HepG2 (cell line): Measurements from ENCODE around the gene LRP5. TPM values are rescaled to one million over a fixed set of nuclear protein-coding genes. Genes with fewer than 3 reads are reported as not detected.

Experiments
- ATAC-seq: fragments of 200-7000 bp; cut with Tn5 transposase; 3 replicates; pipeline ENCODE4 v1.9.1; 2020; ENCODE audit warnings: mild to moderate bottlenecking, moderate library complexity
- BruUV-seq: library from RNA; stranded (reverse); fragments of 400-500 nt; replicated peaks from 2 replicates; lab custom pipeline; 2021; lab: Mats Ljungman, UMichigan
- CTCF ChIA-PET: fragments of 300-600 bp; formaldehyde crosslinking; extraction: SDS; loops from one replicate; lab custom pipeline; 2021; ENCODE audit warnings: low total read pairs, inconsistent platforms, low intra/inter-chr PET ratio; lab: Yijun Ruan, JAX
- POLR2A ChIA-PET: fragments of 350-600 bp; sonication (Branson Sonifier 250); formaldehyde crosslinking; loops from one replicate; lab custom pipeline; 2020; ENCODE audit warnings: antibody characterized with exemption, inconsistent platforms; lab: Yijun Ruan, JAX
- DNase-seq: peaks from one replicate; pipeline ENCODE4 v3.0.0-alpha.2; 2015; ENCODE audit warnings: low spot score
- FAIRE-seq: peaks from 3 replicates; lab custom pipeline; 2011; peaks lifted over from hg19 to GRCh38; lab: Jason Lieb, UNC
- H2AFZ ChIP-seq: one replicate; pipeline ENCODE4 v1.6.1; 2011; ENCODE audit warnings: low read length, inconsistent platforms
- H3K27ac ChIP-seq: fragments of 300-600 bp; 3 replicates; pipeline ENCODE4 v1.8.0; 2011; ENCODE audit warnings: mixed run types, mild to moderate bottlenecking, mixed read lengths, low read length, inconsistent platforms; ENCODE audit not compliant: insufficient read depth; ENCODE audit errors: extremely low read length
- H3K27me3 ChIP-seq, 2 experiments: fragments of 200-600 bp in 1 of 2; 2 replicates in 1 of 2; 3 replicates in 1 of 2; pipeline versions ENCODE4 v1.6.0 to v1.8.0; 2011; ENCODE audit warnings: low read length in 2 of 2, mild to moderate bottlenecking in 2 of 2, moderate library complexity in 2 of 2, inconsistent platforms in 1 of 2; ENCODE audit not compliant: insufficient read depth in 2 of 2, control insufficient read depth in 1 of 2
- H3K36me3 ChIP-seq, 2 experiments: fragments of 200-600 bp in 1 of 2; replicated peaks in 1 of 2; 2 replicates in 1 of 2; 3 replicates in 1 of 2; pipeline versions ENCODE4 v1.5.1 to v1.8.0; 2011; ENCODE audit warnings: low read length in 2 of 2, inconsistent platforms in 1 of 2; ENCODE audit not compliant: insufficient read depth in 2 of 2, control insufficient read depth in 1 of 2
- H3K4me1 ChIP-seq: 2 replicates; pipeline ENCODE4 v1.5.1; 2012; ENCODE audit warnings: low read length, inconsistent platforms; ENCODE audit not compliant: insufficient read depth
- H3K4me2 ChIP-seq: 2 replicates; pipeline ENCODE4 v1.6.0; 2011; ENCODE audit warnings: low read depth, low read length, inconsistent platforms
- H3K4me3 ChIP-seq, 3 experiments: fragments of 200-600 bp in 1 of 3; sonication (generic), shearing (Covaris generic) in 1 of 3; replicated peaks in 1 of 3; 2 replicates each; pipeline ENCODE4 v1.5.1; 2011 to 2016; ENCODE audit warnings: low read length in 3 of 3, inconsistent platforms in 2 of 3, low read depth in 2 of 3, mild to moderate bottlenecking in 2 of 3, control low read depth in 1 of 3, mixed read lengths in 1 of 3; ENCODE audit not compliant: insufficient read depth in 1 of 3
- H3K79me2 ChIP-seq: one replicate; pipeline ENCODE4 v1.6.1; 2011; ENCODE audit warnings: low read length, inconsistent platforms; ENCODE audit not compliant: insufficient read depth
- H3K9ac ChIP-seq: 2 replicates; pipeline ENCODE4 v1.6.0; 2011; ENCODE audit warnings: mild to moderate bottlenecking, low read depth, low read length, inconsistent platforms; ENCODE audit not compliant: insufficient read depth
- H3K9me3 ChIP-seq: 2 replicates; pipeline ENCODE4 v1.5.1; 2012; ENCODE audit warnings: mild to moderate bottlenecking, low read length
- H4K20me1 ChIP-seq: 2 replicates; pipeline ENCODE4 v1.6.0; 2011; ENCODE audit warnings: inconsistent platforms, mild to moderate bottlenecking, low read length, moderate library complexity; ENCODE audit not compliant: insufficient read depth
- ZBTB33 ChIP-seq: sonication (generic); formaldehyde crosslinking; IDR thresholded peaks from 2 replicates; pipeline ENCODE4 v1.4.0; 2020; ENCODE audit warnings: missing genetic modification reagents
- ZNF121 ChIP-seq: sonication (generic); formaldehyde crosslinking; IDR thresholded peaks from 2 replicates; pipeline ENCODE4 v1.5.0; 2020; ENCODE audit warnings: mild to moderate bottlenecking, missing genetic modification reagents
- ZSCAN25 ChIP-seq: sonication (generic); formaldehyde crosslinking; IDR thresholded peaks from 2 replicates; pipeline ENCODE4 v1.8.0; 2022; ENCODE audit warnings: mild to moderate bottlenecking, missing genetic modification reagents
- ZSCAN9 ChIP-seq: IDR thresholded peaks from 2 replicates; pipeline ENCODE4 v1.6.1; 2016; ENCODE audit warnings: borderline replicate concordance
- WGBS: methylation state at CpG from one replicate; pipeline ENCODE4 v1.1.6; 2017; ENCODE audit warnings: low lambda C conversion rate; 5-methylcytosine and 5-hydroxymethylcytosine counted together
- in situ Hi-C: cut with HindIII; loops from 2 replicates; pipeline ENCODE4 v1.10.0; 2017; ENCODE audit warnings: low pct_unique_long_range_greater_than_20kb; ENCODE audit not compliant: extremely low pct_ligation_motif_present
- intact Hi-C: fragments of 100-400 bp; cut with micrococcal nuclease; formaldehyde crosslinking; loops from one replicate; pipeline ENCODE4 v1.10.0; 2022; ENCODE audit not compliant: unreplicated experiment
- polyA plus RNA-seq, 8 experiments: library from polyadenylated mRNA; depleted of rRNA in 3 of 8; stranded (reverse) in 7 of 8; unstranded in 1 of 8; fragments of >200 nt; fragmentation: Illumina TruSeq in 4 of 8; extraction: Trizol in 4 of 8; gene quantifications; 2 replicates each; pipeline versions ENCODE4 v1.2.1 to v1.2.3, GENCODE V29; 2011 to 2016; ENCODE audit warnings: low read depth in 4 of 8, missing spikeins in 1 of 8, mixed read lengths in 1 of 8; ENCODE audit not compliant: insufficient read depth in 1 of 8
- total RNA-seq, 5 experiments: library from RNA; depleted of rRNA; stranded (reverse); fragments of >200 nt; fragmentation: Illumina TruSeq; extraction: Trizol; gene quantifications; 2 replicates each; pipeline ENCODE4 v1.2.3, GENCODE V29; 2016; ENCODE audit warnings: low read depth in 1 of 5
- TF ChIP-seq, protein P1 (sequence below): sonication (generic); formaldehyde crosslinking; IDR thresholded peaks from 2 replicates; pipeline ENCODE4 v1.5.0; 2020; ENCODE audit warnings: missing genetic modification reagents

LRP5 gene
- total and polyA plus RNA-seq, 2 of the 13 experiments (the other 11 are each of a cell fraction or from before 2014, with no cell fraction given), result 40.4 to 64.0 TPM

GRCh38 chr11:68495872-68496271 lies 183.5 kb downstream of the LRP5 start:
- BruUV-seq, result no TSS peak
- DNase-seq, result no peak
- Histone ChIP-seq H3K4me1 (peaks cover 22% of the 10 kb centered on the region), H3K27ac (no peak overlapping the region), H3K9ac (no peak overlapping the region), H4K20me1 (peaks cover 68% of the 10 kb centered on the region), H3K79me2 (peaks cover 94% of the 10 kb centered on the region), H3K4me2 (no peak overlapping the region), H3K9me3 (no peaks in the 10 kb centered on the region), H2AFZ (no peak overlapping the region), H3K4me3 (no peak overlapping the region), H3K36me3 (peaks cover 0 to 3% of the 10 kb centered on the region in 2 experiments; a peak in 1 of 5 replicates), H3K27me3 (no peaks in the 10 kb centered on the region)
- in situ Hi-C loops (no loop called here), intact Hi-C loops (no loop called here)
- ChIA-PET POLR2A (interaction anchor here (0.9 kb wide), 1 partner anchor 14 kb away, joined by 3 read pairs; no protein-coding TSS in a partner anchor), CTCF (no interaction called here)
- ATAC-seq, result no peak
- WGBS, result 98% methylated on average over 3 of the region's 3 CpGs
- FAIRE-seq, result no peak
- TF ChIP-seq ZNF121 (CRISPR knock-in tag) (peak; percentile 62; the same call in 1 of the 2 replicates), ZSCAN9 (CRISPR knock-in tag) (no peak), ZSCAN25 (no peak), ZBTB33 (CRISPR knock-in tag) (no peak)
- TF ChIP-seq, protein P1, sequence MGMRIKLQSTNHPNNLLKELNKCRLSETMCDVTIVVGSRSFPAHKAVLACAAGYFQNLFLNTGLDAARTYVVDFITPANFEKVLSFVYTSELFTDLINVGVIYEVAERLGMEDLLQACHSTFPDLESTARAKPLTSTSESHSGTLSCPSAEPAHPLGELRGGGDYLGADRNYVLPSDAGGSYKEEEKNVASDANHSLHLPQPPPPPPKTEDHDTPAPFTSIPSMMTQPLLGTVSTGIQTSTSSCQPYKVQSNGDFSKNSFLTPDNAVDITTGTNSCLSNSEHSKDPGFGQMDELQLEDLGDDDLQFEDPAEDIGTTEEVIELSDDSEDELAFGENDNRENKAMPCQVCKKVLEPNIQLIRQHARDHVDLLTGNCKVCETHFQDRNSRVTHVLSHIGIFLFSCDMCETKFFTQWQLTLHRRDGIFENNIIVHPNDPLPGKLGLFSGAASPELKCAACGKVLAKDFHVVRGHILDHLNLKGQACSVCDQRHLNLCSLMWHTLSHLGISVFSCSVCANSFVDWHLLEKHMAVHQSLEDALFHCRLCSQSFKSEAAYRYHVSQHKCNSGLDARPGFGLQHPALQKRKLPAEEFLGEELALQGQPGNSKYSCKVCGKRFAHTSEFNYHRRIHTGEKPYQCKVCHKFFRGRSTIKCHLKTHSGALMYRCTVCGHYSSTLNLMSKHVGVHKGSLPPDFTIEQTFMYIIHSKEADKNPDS, result no peak
